Measurements from ENCODE around the gene ADAMTS12.

Gene ADAMTS12

DNA sequence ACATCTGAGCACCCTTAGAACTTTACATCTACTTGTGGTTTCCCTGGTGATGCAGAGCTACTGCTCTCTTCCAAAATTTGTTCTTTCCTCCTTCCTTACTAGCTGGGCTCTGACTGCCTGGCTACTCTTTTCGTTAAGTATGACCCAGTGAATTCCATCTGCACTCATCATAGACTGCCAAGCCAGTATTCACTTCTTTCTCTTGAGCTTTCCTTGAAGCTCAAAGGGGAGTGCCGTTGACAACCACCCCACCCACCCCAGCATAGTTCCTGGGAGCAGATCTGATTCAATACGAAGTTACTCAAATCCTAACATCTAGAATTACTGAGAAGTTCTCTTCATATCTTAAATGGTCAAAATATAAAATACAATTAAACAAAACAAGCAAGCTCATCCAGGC lies 190.5 kb downstream of the ADAMTS12 start (continued):
- TF ChIP-seq, protein P1, sequence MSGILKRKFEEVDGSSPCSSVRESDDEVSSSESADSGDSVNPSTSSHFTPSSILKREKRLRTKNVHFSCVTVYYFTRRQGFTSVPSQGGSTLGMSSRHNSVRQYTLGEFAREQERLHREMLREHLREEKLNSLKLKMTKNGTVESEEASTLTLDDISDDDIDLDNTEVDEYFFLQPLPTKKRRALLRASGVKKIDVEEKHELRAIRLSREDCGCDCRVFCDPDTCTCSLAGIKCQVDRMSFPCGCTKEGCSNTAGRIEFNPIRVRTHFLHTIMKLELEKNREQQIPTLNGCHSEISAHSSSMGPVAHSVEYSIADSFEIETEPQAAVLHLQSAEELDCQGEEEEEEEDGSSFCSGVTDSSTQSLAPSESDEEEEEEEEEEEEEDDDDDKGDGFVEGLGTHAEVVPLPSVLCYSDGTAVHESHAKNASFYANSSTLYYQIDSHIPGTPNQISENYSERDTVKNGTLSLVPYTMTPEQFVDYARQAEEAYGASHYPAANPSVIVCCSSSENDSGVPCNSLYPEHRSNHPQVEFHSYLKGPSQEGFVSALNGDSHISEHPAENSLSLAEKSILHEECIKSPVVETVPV (CRISPR knock-in tag; IDR thresholded peaks at IDR 0.05): no peak
- no peak for TF ChIP-seq ZNF8 (CRISPR knock-in tag; IDR thresholded peaks at IDR 0.05)
- TF ChIP-seq ZFP30 (CRISPR knock-in tag; IDR thresholded peaks at IDR 0.05): no peak
- no peak for TF ChIP-seq GLIS3 (CRISPR knock-in tag; IDR thresholded peaks at IDR 0.05)
- no peak for TF ChIP-seq RARB (CRISPR knock-in tag; IDR thresholded peaks at IDR 0.05)
- TF ChIP-seq BACH2 (CRISPR knock-in tag; IDR thresholded peaks at IDR 0.05; ENCODE audit: borderline replicate concordance): no peak
- TF ChIP-seq ZC3H10 (CRISPR knock-in tag; IDR thresholded peaks at IDR 0.05): no peak

DNA sequence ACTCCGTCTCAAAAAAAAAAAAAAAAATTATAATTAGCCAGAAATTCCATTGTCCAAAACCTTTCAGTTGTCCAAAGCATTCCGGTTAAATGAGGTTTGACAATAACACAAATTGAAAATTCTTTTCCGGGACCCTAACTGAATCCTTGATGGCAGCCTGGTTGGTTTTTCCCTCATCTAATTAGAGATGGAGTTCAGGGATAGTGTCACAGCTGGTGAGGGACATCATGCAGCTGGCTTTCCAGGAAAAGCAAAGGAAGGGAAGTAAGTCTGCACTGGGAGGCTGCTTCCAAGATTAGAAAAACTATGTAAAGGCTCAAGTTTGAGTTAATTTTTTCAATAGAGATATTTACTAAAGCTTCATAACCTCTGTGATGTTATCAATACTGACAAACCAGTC lies 195.4 kb downstream of the ADAMTS12 start:
- TF ChIP-seq GLIS3 (CRISPR knock-in tag; IDR thresholded peaks at IDR 0.05) (no peak), ZC3H10 (CRISPR knock-in tag; IDR thresholded peaks at IDR 0.05) (no peak), ZFP3 (CRISPR knock-in tag; IDR thresholded peaks at IDR 0.05) (no peak), ZFP30 (CRISPR knock-in tag; IDR thresholded peaks at IDR 0.05) (no peak), ZNF8 (CRISPR knock-in tag; IDR thresholded peaks at IDR 0.05) (no peak)
- no peak for ATAC-seq

DNA sequence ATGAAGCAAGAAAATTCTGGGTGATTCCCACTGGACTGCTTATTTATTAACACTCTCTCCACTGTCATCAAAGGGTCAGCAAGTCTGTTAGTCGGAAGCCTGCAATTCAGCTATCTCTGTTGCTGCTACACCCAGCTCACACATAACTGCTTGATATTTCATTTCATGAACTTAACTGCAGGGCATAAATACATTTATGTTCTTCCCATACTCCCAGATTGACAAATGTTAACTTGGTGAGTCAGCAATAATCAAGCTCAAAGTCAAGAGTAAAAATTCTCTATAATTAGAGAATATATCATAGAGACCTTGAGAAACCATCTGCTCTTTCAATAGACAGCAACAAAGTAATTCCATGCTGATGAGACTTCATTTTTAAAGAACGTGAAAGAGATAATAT lies 198.8 kb downstream of the ADAMTS12 start:
- no peak for ATAC-seq
- TF ChIP-seq, protein P1 (CRISPR knock-in tag; IDR thresholded peaks at IDR 0.05): no peak
- no peak for TF ChIP-seq TCF4 (CRISPR knock-in tag; IDR thresholded peaks at IDR 0.05; ENCODE audit: borderline replicate concordance)
- TF ChIP-seq ARNTL (CRISPR knock-in tag; IDR thresholded peaks at IDR 0.05; ENCODE audit: borderline replicate concordance, low read depth): no peak
- no peak for TF ChIP-seq ZNF565 (CRISPR knock-in tag; conservative IDR thresholded peaks at IDR 0.05; ENCODE audit: low read depth)
- TF ChIP-seq SNAI2 (CRISPR knock-in tag; IDR thresholded peaks at IDR 0.05): no peak

DNA sequence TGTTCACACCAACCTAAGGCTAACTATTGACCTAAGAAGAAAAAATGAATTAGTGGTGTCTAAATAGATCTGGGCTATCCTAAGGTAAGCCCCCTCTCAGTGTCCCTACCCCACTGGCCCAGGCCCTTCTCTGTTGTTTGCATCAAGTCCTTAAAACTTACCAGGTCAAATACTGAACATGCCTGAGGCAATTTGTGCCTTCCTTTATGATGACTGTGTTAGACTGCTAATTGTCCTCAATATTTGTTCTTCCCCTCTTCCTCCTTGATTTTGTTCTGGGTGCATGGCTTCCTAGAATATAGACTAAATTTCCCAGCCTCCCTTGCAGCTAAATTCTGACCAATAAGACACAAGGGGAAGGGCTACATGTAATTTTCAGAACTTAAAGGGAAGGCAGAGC lies 199.9 kb downstream of the ADAMTS12 start:
- TF ChIP-seq, protein P2, sequence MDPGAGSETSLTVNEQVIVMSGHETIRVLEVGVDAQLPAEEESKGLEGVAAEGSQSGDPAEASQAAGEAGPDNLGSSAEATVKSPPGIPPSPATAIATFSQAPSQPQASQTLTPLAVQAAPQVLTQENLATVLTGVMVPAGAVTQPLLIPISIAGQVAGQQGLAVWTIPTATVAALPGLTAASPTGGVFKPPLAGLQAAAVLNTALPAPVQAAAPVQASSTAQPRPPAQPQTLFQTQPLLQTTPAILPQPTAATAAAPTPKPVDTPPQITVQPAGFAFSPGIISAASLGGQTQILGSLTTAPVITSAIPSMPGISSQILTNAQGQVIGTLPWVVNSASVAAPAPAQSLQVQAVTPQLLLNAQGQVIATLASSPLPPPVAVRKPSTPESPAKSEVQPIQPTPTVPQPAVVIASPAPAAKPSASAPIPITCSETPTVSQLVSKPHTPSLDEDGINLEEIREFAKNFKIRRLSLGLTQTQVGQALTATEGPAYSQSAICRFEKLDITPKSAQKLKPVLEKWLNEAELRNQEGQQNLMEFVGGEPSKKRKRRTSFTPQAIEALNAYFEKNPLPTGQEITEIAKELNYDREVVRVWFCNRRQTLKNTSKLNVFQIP (CRISPR knock-in tag; IDR thresholded peaks at IDR 0.05; ENCODE audit: borderline replicate concordance, low read depth): no peak
- TF ChIP-seq TOX (CRISPR knock-in tag; IDR thresholded peaks at IDR 0.05; ENCODE audit: borderline replicate concordance): no peak
- ATAC-seq: no peak

DNA sequence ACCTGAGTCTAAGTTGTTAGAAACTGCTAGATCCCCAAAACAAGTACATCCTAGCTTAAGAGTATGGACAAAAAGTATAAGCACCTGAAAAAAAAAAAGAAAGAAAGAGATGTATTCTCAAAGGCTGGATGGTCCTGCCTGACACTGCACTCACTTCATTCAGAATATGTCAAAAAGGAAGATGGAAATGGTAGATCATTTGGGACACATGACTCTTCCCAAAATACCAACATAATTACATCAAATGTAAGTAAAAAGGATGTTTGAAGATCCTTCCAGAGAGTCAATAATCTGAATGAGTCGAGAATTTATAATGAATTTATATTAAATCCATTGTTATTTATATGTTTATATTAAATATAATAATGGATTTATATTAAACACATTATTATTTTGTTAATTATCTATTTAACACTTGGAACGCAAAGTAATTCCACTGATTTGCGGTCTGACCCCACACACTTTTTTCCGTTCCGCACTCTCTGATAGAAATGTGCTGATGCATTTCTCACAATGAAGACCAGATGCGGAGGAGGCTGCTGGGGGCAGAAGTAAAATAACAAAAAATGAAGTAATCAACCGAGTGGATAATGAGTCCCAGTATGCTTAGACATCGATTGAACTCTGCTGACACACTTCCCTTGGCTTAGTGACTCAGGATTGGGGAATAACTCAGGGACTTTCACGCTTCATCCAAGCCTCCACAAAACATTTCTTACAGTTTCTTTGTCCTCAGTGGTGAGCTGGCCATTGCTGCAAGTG lies 201.2 kb downstream of the ADAMTS12 start:
- peak; percentile 47; the same call in 2 of the 3 replicates for ATAC-seq
- TF ChIP-seq, protein P1 (CRISPR knock-in tag; IDR thresholded peaks at IDR 0.05): no peak
- TF ChIP-seq, protein P3, sequence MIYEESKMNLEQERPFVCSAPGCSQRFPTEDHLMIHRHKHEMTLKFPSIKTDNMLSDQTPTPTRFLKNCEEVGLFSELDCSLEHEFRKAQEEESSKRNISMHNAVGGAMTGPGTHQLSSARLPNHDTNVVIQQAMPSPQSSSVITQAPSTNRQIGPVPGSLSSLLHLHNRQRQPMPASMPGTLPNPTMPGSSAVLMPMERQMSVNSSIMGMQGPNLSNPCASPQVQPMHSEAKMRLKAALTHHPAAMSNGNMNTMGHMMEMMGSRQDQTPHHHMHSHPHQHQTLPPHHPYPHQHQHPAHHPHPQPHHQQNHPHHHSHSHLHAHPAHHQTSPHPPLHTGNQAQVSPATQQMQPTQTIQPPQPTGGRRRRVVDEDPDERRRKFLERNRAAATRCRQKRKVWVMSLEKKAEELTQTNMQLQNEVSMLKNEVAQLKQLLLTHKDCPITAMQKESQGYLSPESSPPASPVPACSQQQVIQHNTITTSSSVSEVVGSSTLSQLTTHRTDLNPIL (CRISPR knock-in tag; IDR thresholded peaks at IDR 0.05; ENCODE audit: low read depth): no peak
- TF ChIP-seq ESRRG (CRISPR knock-in tag; IDR thresholded peaks at IDR 0.05) (no peak), PPARA (CRISPR knock-in tag; IDR thresholded peaks at IDR 0.05; ENCODE audit: borderline replicate concordance) (no peak), RARB (CRISPR knock-in tag; IDR thresholded peaks at IDR 0.05) (no peak), GLIS3 (CRISPR knock-in tag; IDR thresholded peaks at IDR 0.05) (no peak), SNAI2 (CRISPR knock-in tag; IDR thresholded peaks at IDR 0.05) (no peak), BACH2 (CRISPR knock-in tag; IDR thresholded peaks at IDR 0.05; ENCODE audit: borderline replicate concordance) (no peak), ZNF70 (CRISPR knock-in tag; IDR thresholded peaks at IDR 0.05) (no peak), ZFP3 (CRISPR knock-in tag; IDR thresholded peaks at IDR 0.05) (no peak), TCF4 (CRISPR knock-in tag; IDR thresholded peaks at IDR 0.05; ENCODE audit: borderline replicate concordance) (no peak), ZNF8 (CRISPR knock-in tag; IDR thresholded peaks at IDR 0.05) (no peak), ISL1 (CRISPR knock-in tag; IDR thresholded peaks at IDR 0.05) (no peak), ZC3H10 (CRISPR knock-in tag; IDR thresholded peaks at IDR 0.05) (no peak)
- TF ChIP-seq, protein P4, sequence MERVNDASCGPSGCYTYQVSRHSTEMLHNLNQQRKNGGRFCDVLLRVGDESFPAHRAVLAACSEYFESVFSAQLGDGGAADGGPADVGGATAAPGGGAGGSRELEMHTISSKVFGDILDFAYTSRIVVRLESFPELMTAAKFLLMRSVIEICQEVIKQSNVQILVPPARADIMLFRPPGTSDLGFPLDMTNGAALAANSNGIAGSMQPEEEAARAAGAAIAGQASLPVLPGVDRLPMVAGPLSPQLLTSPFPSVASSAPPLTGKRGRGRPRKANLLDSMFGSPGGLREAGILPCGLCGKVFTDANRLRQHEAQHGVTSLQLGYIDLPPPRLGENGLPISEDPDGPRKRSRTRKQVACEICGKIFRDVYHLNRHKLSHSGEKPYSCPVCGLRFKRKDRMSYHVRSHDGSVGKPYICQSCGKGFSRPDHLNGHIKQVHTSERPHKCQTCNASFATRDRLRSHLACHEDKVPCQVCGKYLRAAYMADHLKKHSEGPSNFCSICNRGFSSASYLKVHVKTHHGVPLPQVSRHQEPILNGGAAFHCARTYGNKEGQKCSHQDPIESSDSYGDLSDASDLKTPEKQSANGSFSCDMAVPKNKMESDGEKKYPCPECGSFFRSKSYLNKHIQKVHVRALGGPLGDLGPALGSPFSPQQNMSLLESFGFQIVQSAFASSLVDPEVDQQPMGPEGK (CRISPR knock-in tag; IDR thresholded peaks at IDR 0.05; ENCODE audit: borderline replicate concordance): no peak
- TF ChIP-seq, protein P2 (CRISPR knock-in tag; IDR thresholded peaks at IDR 0.05; ENCODE audit: borderline replicate concordance, low read depth): no peak

Measured in SK-N-SH treated with all-trans-retinoic acid at 6 μM for 48 hours (cell line).